Measurements from ENCODE around the gene NOC4L.

GRCh38 chr12:132125736-132126135 is 18.5 kb upstream of the NOC4L start:
- TF ChIP-seq EZH2 (IDR thresholded peaks at IDR 0.05; ENCODE audit: low read length): no peak
- no peak for TF ChIP-seq CTCF (optimal IDR thresholded peaks at IDR 0.05 in 1 of 3, IDR thresholded peaks at IDR 0.05 in 1 of 3, conservative IDR thresholded peaks at IDR 0.05 in 1 of 3; ENCODE audit: extremely low read depth in 1 of 3, insufficient read depth in 2 of 3, low read length in 3 of 3)

Measured in keratinocyte (primary cell).